SK-N-SH treated with all-trans-retinoic acid at 6 μM for 48 hours (cell line): Measurements from ENCODE around the gene ZC3H7B.

Source experiments
- GLIS3 ChIP-seq: fragments of 250-450 bp; sonication (Bioruptor Pico); IDR thresholded peaks from 2 replicates; pipeline ENCODE4 v1.5.0; 2020; ENCODE audit warnings: mild to moderate bottlenecking, moderate library complexity
- ZFP3 ChIP-seq: fragments of 250-450 bp; sonication (Bioruptor Pico); IDR thresholded peaks from 2 replicates; pipeline ENCODE4 v1.5.0; 2020; ENCODE audit warnings: mild to moderate bottlenecking, moderate library complexity
- ZFP30 ChIP-seq: fragments of 450-650 bp; formaldehyde crosslinking; IDR thresholded peaks from 2 replicates; pipeline ENCODE4 v1.5.0; 2022; ENCODE audit warnings: mild to moderate bottlenecking, moderate library complexity
- ZNF565 ChIP-seq: fragments of 450-650 bp; formaldehyde crosslinking; conservative IDR thresholded peaks from 2 replicates; pipeline ENCODE4 v1.5.0; 2020; ENCODE audit warnings: low read depth, mild to moderate bottlenecking, moderate library complexity
- TF ChIP-seq, protein P1 (sequence below): fragments of 250-450 bp; sonication (Bioruptor Pico); IDR thresholded peaks from 2 replicates; pipeline ENCODE4 v1.8.0; 2020; ENCODE audit warnings: mild to moderate bottlenecking, moderate library complexity, borderline replicate concordance

DNA sequence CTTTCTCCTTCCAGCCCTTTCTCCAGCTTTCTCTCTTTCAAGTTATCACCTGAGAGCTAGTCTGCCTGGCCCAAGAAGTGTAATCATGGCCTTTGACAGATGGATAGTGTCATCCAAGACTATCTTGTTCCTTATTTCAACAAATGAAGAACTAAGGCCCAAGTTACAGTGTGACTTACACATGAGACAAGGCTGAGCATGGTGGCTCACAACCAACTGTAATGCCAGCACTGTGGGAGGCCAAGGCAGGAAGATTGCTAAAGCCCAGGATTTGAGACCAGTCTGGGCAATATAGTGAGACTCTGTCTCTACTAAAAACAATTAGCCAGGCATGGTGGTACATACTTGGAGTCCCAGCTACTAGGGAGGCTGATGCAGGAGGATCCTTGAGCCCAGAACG, 11.7 kb upstream of the ZC3H7B start:
- no peak for TF ChIP-seq ZFP3 (CRISPR knock-in tag)
- no peak for TF ChIP-seq GLIS3 (CRISPR knock-in tag)
- TF ChIP-seq ZNF565 (CRISPR knock-in tag), result no peak
- TF ChIP-seq, protein P1, sequence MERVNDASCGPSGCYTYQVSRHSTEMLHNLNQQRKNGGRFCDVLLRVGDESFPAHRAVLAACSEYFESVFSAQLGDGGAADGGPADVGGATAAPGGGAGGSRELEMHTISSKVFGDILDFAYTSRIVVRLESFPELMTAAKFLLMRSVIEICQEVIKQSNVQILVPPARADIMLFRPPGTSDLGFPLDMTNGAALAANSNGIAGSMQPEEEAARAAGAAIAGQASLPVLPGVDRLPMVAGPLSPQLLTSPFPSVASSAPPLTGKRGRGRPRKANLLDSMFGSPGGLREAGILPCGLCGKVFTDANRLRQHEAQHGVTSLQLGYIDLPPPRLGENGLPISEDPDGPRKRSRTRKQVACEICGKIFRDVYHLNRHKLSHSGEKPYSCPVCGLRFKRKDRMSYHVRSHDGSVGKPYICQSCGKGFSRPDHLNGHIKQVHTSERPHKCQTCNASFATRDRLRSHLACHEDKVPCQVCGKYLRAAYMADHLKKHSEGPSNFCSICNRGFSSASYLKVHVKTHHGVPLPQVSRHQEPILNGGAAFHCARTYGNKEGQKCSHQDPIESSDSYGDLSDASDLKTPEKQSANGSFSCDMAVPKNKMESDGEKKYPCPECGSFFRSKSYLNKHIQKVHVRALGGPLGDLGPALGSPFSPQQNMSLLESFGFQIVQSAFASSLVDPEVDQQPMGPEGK (CRISPR knock-in tag), result no peak
- no peak for TF ChIP-seq ZFP30
